K562 (cell line): ENCODE data around the gene RFESD. TPM values are rescaled to one million over a fixed set of nuclear protein-coding genes. Genes with fewer than 3 reads are reported as not detected.

ENCODE experiments used
- ATAC-seq: fragments of 200-7000 bp; cut with Tn5 transposase; 3 replicates; pipeline ENCODE4 v1.9.1; 2020; ENCODE audit warnings: moderate library complexity
- BruUV-seq: library from RNA; stranded (reverse); fragments of 400-500 nt; replicated peaks from 2 replicates; lab custom pipeline; 2021; lab: Mats Ljungman, UMichigan
- CTCF ChIA-PET: fragments of 300-600 bp; formaldehyde crosslinking; extraction: SDS; loops from one replicate; lab custom pipeline; 2021; ENCODE audit warnings: low intra/inter-chr PET ratio; lab: Yijun Ruan, JAX
- POLR2A ChIA-PET: fragments of 300-600, 350-650 bp; sonication (Branson Sonifier 250); formaldehyde crosslinking; extraction: SDS; loops from one replicate; lab custom pipeline; 2021; ENCODE audit warnings: antibody characterized with exemption, inconsistent platforms; lab: Yijun Ruan, JAX
- DNase-seq, 4 experiments: peaks; one replicate each; pipeline versions ENCODE4 v3.0.0 to v3.0.0-alpha.2; 2011 to 2018; ENCODE audit warnings: low spot score in 3 of 4, mixed read lengths in 3 of 4; ENCODE audit errors: extremely low read depth in 1 of 4
- FAIRE-seq: peaks from 2 replicates; lab custom pipeline; 2011; peaks lifted over from hg19 to GRCh38; lab: Jason Lieb, UNC
- H2AFZ ChIP-seq: 2 replicates; pipeline ENCODE4 v1.6.0; 2011; ENCODE audit warnings: low read depth, low read length, control low read depth, inconsistent platforms
- H3K27ac ChIP-seq: fragments of 200-600 bp; 3 replicates; pipeline ENCODE4 v1.8.0; 2011; ENCODE audit warnings: low read depth, mild to moderate bottlenecking, control low read depth, inconsistent platforms, low read length, moderate library complexity, mixed read lengths; ENCODE audit errors: extremely low read depth
- H3K27me3 ChIP-seq, 2 experiments: fragments of 300-600 bp in 1 of 2; 2 replicates in 1 of 2; 3 replicates in 1 of 2; pipeline versions ENCODE4 v1.6.0 to v1.8.0; 2011; ENCODE audit warnings: inconsistent platforms in 2 of 2, low read length in 2 of 2, mild to moderate bottlenecking in 1 of 2, mixed read lengths in 1 of 2, moderate library complexity in 1 of 2; ENCODE audit not compliant: control insufficient read depth in 2 of 2, insufficient read depth in 2 of 2
- H3K36me3 ChIP-seq: fragments of 300-600 bp; 3 replicates; pipeline ENCODE4 v1.8.0; 2011; ENCODE audit warnings: mild to moderate bottlenecking, low read length, inconsistent platforms; ENCODE audit not compliant: control insufficient read depth, insufficient read depth
- H3K4me1 ChIP-seq, 2 experiments: fragments of 200-600 bp in 1 of 2; replicated peaks in 1 of 2; 2 replicates in 1 of 2; 3 replicates in 1 of 2; pipeline versions ENCODE4 v1.5.1 to v1.8.0; 2011; ENCODE audit warnings: inconsistent platforms in 2 of 2, low read length in 2 of 2, mild to moderate bottlenecking in 1 of 2, mixed read lengths in 1 of 2, moderate library complexity in 1 of 2; ENCODE audit not compliant: control insufficient read depth in 2 of 2, insufficient read depth in 2 of 2
- H3K4me2 ChIP-seq: 2 replicates; pipeline ENCODE4 v1.6.1; 2011; ENCODE audit warnings: low read length, control low read depth, inconsistent platforms, mixed read lengths; ENCODE audit not compliant: insufficient read depth
- H3K4me3 ChIP-seq: fragments of 200-600 bp; sonication (generic), shearing (Covaris generic); 2 replicates; pipeline ENCODE4 v1.5.1; 2016; ENCODE audit warnings: control low read depth, inconsistent platforms
- H3K79me2 ChIP-seq: fragments of 200-600 bp; 3 replicates; pipeline ENCODE4 v1.8.0; 2011; ENCODE audit warnings: low read length, inconsistent platforms; ENCODE audit not compliant: control insufficient read depth, insufficient read depth
- H3K9ac ChIP-seq, 2 experiments: 2 replicates each; pipeline versions ENCODE4 v1.6.0 to v1.6.1; 2011; ENCODE audit warnings: low read depth in 2 of 2, low read length in 2 of 2, control low read depth in 1 of 2, inconsistent platforms in 1 of 2, mild to moderate bottlenecking in 1 of 2, mixed read lengths in 1 of 2; ENCODE audit not compliant: insufficient read depth in 1 of 2
- H3K9me1 ChIP-seq: one replicate; pipeline ENCODE4 v1.6.0; 2011; ENCODE audit warnings: inconsistent platforms, mild to moderate bottlenecking, low read length, moderate library complexity; ENCODE audit not compliant: control insufficient read depth, insufficient read depth
- H3K9me3 ChIP-seq: replicated peaks from 2 replicates; pipeline ENCODE4 v1.5.1; 2011; ENCODE audit warnings: low read depth, low read length, inconsistent platforms; ENCODE audit not compliant: control insufficient read depth, insufficient read depth
- H4K20me1 ChIP-seq: replicated peaks from 2 replicates; pipeline ENCODE4 v1.6.1; 2011; ENCODE audit warnings: low read length, inconsistent platforms, mixed read lengths; ENCODE audit not compliant: control insufficient read depth, insufficient read depth
- MEF2A ChIP-seq: IDR thresholded peaks from 2 replicates; pipeline ENCODE4 v1.6.1; 2011; ENCODE audit warnings: low read depth, mild to moderate bottlenecking, low read length, moderate library complexity; ENCODE audit not compliant: control insufficient read depth
- NFE2 ChIP-seq: IDR thresholded peaks from 2 replicates; pipeline ENCODE4 v1.6.1; 2014; ENCODE audit warnings: antibody characterized with exemption, low read depth
- PCBP1 ChIP-seq: fragments of 200-400 bp; formaldehyde crosslinking; IDR thresholded peaks from 2 replicates; pipeline ENCODE4 v1.6.1; 2018; ENCODE audit warnings: mild to moderate bottlenecking, low read depth, low read length; ENCODE audit not compliant: poor library complexity, severe bottlenecking
- ZBTB33 ChIP-seq: sonication (generic); formaldehyde crosslinking; IDR thresholded peaks from 2 replicates; pipeline ENCODE4 v1.8.1; 2023; ENCODE audit warnings: mild to moderate bottlenecking, missing genetic modification reagents
- WGBS: fragments of 100-300 bp; shearing (Covaris generic); methylation state at CpG from one replicate; pipeline ENCODE4 v1.1.6; 2016; ENCODE audit warnings: low coverage, mixed read lengths; ENCODE audit not compliant: insufficient coverage; ENCODE audit errors: missing lambda C conversion rate; 5-methylcytosine and 5-hydroxymethylcytosine counted together
- in situ Hi-C: fragments of 300-500 bp; cut with MboI; formaldehyde crosslinking; loops from 4 replicates; pipeline ENCODE4 v1.15.0; 2018; ENCODE audit warnings: inconsistent platforms, mixed read lengths
- intact Hi-C: fragments of 100-400 bp; cut with micrococcal nuclease; formaldehyde crosslinking; loops from 2 replicates; pipeline ENCODE4 v1.14.2; 2022
- polyA plus RNA-seq, 8 experiments: library from polyadenylated mRNA; depleted of rRNA in 4 of 8; stranded (reverse) in 5 of 8; unstranded in 3 of 8; fragments of >200 nt; fragmentation: Nextera tagmentation in 2 of 8; fragmentation: Illumina TruSeq in 1 of 8; extraction: Ambion mirVana in 2 of 8; extraction: Trizol in 1 of 8; gene quantifications; 2 replicates each; pipeline versions ENCODE4 v1.2.1 to v1.2.3, GENCODE V29; 2011 to 2014; ENCODE audit warnings: inconsistent platforms in 1 of 8, missing spikeins in 1 of 8
- total RNA-seq, 7 experiments: library from RNA; depleted of rRNA in 6 of 7; stranded (reverse); fragments of >200 nt in 6 of 7; fragmentation: Illumina TruSeq in 2 of 7; extraction: Trizol in 2 of 7; gene quantifications; 2 replicates each; pipeline versions ENCODE4 v1.2.1 to v1.2.3, GENCODE V29; 2011 to 2021; ENCODE audit warnings: low replicate concordance in 1 of 7
- TF ChIP-seq, protein P1 (sequence below): sonication (generic); formaldehyde crosslinking; IDR thresholded peaks from 2 replicates; pipeline ENCODE4 v1.8.0; 2022; ENCODE audit warnings: mild to moderate bottlenecking, missing genetic modification reagents

The RFESD gene
- total and polyA plus RNA-seq, 9 of the 15 experiments (the other 6 are each of a cell fraction or from before 2014, with no cell fraction given): 62.3 to 600 (median 140) TPM

- no peak overlapping the region for H3K4me3 ChIP-seq
- ChIA-PET CTCF (no interaction called here), POLR2A (no interaction called here)
- ATAC-seq (no peak), FAIRE-seq (no peak), DNase-seq (no peak)
- H3K4me1 ChIP-seq: no peaks in the 10 kb centered on the region
- H3K79me2 ChIP-seq: no peaks in the 10 kb centered on the region
- H3K9ac ChIP-seq: no peak overlapping the region
- H3K27me3 ChIP-seq: no peaks in the 10 kb centered on the region
- no peaks in the 10 kb centered on the region for H3K9me1 ChIP-seq
- no peaks in the 10 kb centered on the region for H3K9me3 ChIP-seq
- BruUV-seq: no TSS peak
- intact Hi-C loops (no loop called here), in situ Hi-C loops (no loop called here)
- H3K27ac ChIP-seq: no peak overlapping the region
- H3K36me3 ChIP-seq: no peaks in the 10 kb centered on the region
- H4K20me1 ChIP-seq: no peaks in the 10 kb centered on the region
- WGBS: 88% methylated on average over 26 of the region's 92 CpGs
- H2AFZ ChIP-seq: no peak overlapping the region
- no peak overlapping the region for H3K4me2 ChIP-seq
- peak; percentile 48 for TF ChIP-seq PCBP1
- TF ChIP-seq MEF2A: no peak
- TF ChIP-seq NFE2: no peak
- TF ChIP-seq, protein P1, sequence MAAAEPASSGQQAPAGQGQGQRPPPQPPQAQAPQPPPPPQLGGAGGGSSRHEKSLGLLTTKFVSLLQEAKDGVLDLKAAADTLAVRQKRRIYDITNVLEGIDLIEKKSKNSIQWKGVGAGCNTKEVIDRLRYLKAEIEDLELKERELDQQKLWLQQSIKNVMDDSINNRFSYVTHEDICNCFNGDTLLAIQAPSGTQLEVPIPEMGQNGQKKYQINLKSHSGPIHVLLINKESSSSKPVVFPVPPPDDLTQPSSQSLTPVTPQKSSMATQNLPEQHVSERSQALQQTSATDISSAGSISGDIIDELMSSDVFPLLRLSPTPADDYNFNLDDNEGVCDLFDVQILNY (CRISPR knock-in tag): no peak
- peak; percentile 53; the same call in 1 of the 2 replicates for TF ChIP-seq ZBTB33 (CRISPR knock-in tag)
These were observed 25.4 kb upstream of the RFESD start for GRCh38 chr5:95620870-95621838.
